Thoracic aorta (tissue), 2 donors: ENCODE data around the gene IL37. TPM values are rescaled to one million over a fixed set of nuclear protein-coding genes. Genes with fewer than 3 reads are reported as not detected.

ENCODE experiments used
- ATAC-seq: fragments of 150-250 bp; one replicate; pipeline ENCODE4 v1.8.0; 2017; ENCODE audit warnings: low read depth; ENCODE audit not compliant: insufficient number of reproducible peaks, low FRiP score
- DNase-seq: peaks from one replicate; pipeline ENCODE4 v3.0.0-alpha.2; 2020; ENCODE audit warnings: low spot score
- H3K27ac ChIP-seq, 2 donors: fragments of 200-600 bp; sonication (generic); 1 replicate in 1 of 2; 2 replicates in 1 of 2; pipeline ENCODE4 v1.5.1; 2016; ENCODE audit warnings: mild to moderate bottlenecking in 2 of 2, moderate library complexity in 2 of 2
- H3K27me3 ChIP-seq: fragments of 200-600 bp; sonication (generic); replicated peaks from 2 replicates; pipeline ENCODE4 v1.6.0; 2016; ENCODE audit warnings: mild to moderate bottlenecking; ENCODE audit not compliant: insufficient read depth
- H3K36me3 ChIP-seq: fragments of 200-600 bp; sonication (generic); one replicate; pipeline ENCODE4 v1.5.1; 2016
- H3K4me1 ChIP-seq, 2 donors: fragments of 200-600 bp; sonication (generic); 1 replicate in 1 of 2; 2 replicates in 1 of 2; pipeline versions ENCODE4 v1.5.1 to v1.6.0; 2016; ENCODE audit warnings: low read depth in 2 of 2, mild to moderate bottlenecking in 1 of 2; ENCODE audit not compliant: control insufficient read depth in 1 of 2
- H3K4me3 ChIP-seq: fragments of 200-600 bp; sonication (generic); 2 replicates; pipeline ENCODE4 v1.5.1; 2016; ENCODE audit warnings: mild to moderate bottlenecking
- H3K9me3 ChIP-seq: fragments of 200-600 bp; sonication (generic); 2 replicates; pipeline ENCODE4 v1.5.1; 2016
- CTCF ChIP-seq: fragments of 200-600 bp; sonication (generic); IDR thresholded peaks from one replicate; pipeline ENCODE4 v1.5.1; 2019; ENCODE audit warnings: antibody characterized with exemption
- total RNA-seq, 2 donors: library from RNA; depleted of rRNA; stranded (reverse); fragments of >200 nt; gene quantifications; one replicate each; pipeline versions ENCODE4 v1.1.0 to v1.2.3, GENCODE V29; 2016

IL37 gene
- total RNA-seq, 2 donors from 2014 or later = not detected

DNA sequence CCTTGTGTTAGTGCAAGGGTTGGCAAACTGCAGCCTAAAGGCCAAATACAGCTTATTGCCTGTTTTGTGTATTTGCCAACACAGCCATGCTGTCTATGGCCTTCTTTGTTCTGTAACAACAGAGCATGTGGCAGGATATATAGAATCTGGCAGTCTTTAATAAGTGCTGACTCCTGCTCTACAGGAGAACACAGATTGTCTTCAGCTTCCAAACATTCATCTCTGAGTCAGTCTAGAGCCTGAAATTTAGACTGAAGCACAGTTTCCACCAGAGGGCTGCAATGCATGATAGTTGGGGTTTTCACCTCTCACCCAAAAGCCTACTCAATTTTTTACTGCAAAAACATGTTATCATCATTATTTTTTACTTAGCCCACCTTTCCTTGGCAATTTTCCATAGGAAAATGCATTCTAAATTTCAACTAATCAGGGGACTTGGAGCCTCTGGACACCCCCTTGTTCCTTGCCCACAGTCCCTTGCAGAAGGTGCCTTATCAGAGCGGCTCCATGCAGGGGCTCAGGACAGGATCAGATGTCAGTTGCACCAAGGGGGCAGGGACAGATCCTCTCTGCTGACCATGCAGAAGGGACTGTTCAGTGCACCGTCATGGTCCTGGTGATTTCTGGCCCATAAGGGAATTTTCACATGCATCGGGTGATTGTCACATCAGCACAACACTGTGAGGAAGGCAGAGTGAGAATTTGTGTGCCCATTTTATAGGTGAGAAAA, 12.4 kb downstream of the IL37 start:
- no peak for TF ChIP-seq CTCF
- Histone ChIP-seq H3K4me3 (no peak overlapping the region), H3K9me3 (no peaks in the 10 kb centered on the region), H3K27ac (no peak overlapping the region), H3K4me1 (no peaks in the 10 kb centered on the region), H3K27me3 (no peaks in the 10 kb centered on the region), H3K36me3 (no peaks in the 10 kb centered on the region)
- no peak for ATAC-seq
- DNase-seq = no peak

GRCh38 chr2:112923967-112924338, 13.0 kb downstream of the IL37 start:
- no peaks in the 10 kb centered on the region for H3K27me3 ChIP-seq
- DNase-seq (no peak), ATAC-seq (no peak)
- H3K27ac ChIP-seq = no peak overlapping the region
- no peak for TF ChIP-seq CTCF
- H3K9me3 ChIP-seq = no peaks in the 10 kb centered on the region
- H3K36me3 ChIP-seq = no peaks in the 10 kb centered on the region
- no peaks in the 10 kb centered on the region for H3K4me1 ChIP-seq
- H3K4me3 ChIP-seq = no peak overlapping the region

DNA sequence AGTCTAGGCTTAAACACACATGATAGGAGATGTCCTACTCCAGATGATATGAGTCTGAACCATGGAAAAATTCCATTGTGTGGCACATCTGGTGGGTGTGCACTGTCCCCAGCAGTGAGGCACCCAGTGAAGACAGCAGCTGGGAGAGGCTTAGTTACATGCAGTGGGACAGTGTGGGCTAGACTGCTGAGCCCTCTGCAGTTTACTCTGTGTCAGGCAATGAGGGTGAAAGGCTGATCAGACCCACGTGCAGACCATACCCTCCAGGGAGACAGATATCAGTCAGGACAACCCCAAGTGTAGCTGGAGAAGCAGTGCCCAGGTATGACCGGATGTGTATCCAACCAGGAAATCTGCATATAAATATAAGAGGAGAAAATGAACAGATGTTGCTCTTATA, 13.4 kb downstream of the IL37 start:
- no peaks in the 10 kb centered on the region for H3K27me3 ChIP-seq
- ATAC-seq (no peak), DNase-seq (no peak)
- H3K4me1 ChIP-seq = no peaks in the 10 kb centered on the region
- no peak overlapping the region for H3K27ac ChIP-seq
- H3K9me3 ChIP-seq = no peaks in the 10 kb centered on the region
- no peaks in the 10 kb centered on the region for H3K36me3 ChIP-seq
- no peak overlapping the region for H3K4me3 ChIP-seq
- no peak for TF ChIP-seq CTCF

DNA sequence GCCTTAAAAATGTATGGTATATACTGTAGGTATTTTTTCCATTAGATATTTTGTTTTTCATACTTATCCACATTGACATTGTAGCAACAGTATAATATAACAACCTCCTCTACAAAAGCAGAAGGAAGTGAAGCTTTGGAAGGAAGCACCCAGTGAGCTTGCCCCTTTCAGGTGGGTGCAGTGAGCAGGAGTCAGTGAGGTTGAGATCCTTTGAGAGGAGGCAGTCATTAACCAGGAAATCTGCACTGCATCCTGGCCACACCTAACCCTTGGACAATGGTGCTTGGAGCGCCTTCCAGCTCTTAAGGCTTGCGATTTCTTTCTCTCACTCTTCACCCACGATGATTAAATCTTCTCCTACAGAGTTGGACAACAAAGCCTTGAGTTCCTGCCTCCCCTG, 13.9 kb downstream of the IL37 start:
- Histone ChIP-seq H3K36me3 (no peaks in the 10 kb centered on the region), H3K4me1 (no peaks in the 10 kb centered on the region), H3K9me3 (no peaks in the 10 kb centered on the region), H3K4me3 (no peak overlapping the region), H3K27ac (no peak overlapping the region), H3K27me3 (no peaks in the 10 kb centered on the region)
- no peak for TF ChIP-seq CTCF
- no peak for DNase-seq
- no peak for ATAC-seq

DNA sequence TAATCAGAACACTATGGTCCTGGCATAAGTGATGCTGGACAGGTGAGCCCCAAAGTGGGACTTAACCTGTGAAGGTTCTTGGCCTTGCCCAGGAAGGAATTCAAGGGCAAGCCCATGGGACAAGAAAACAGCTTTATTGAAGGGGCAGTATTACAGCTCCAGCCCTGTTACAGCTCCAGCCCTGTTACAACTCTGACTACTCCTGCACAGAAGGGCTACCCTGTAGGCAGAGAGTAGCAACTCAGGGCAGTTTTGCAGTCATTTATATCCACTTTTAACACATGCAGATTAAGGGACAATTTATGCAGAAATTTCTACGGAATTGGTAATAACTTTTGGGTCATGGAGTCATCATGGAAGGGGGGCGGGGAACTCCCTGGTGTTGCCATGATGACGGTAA, 15.7 kb downstream of the IL37 start:
- TF ChIP-seq CTCF = no peak

More for the DNA sequence above, 15.7 kb downstream of the IL37 start:
- H3K4me1 ChIP-seq = no peaks in the 10 kb centered on the region
- DNase-seq (no peak), ATAC-seq (no peak)
- no peaks in the 10 kb centered on the region for H3K9me3 ChIP-seq
- H3K36me3 ChIP-seq = no peaks in the 10 kb centered on the region
- H3K4me3 ChIP-seq = no peak overlapping the region
- H3K27me3 ChIP-seq = no peaks in the 10 kb centered on the region
- H3K27ac ChIP-seq = no peak overlapping the region
